Osteoblast (primary cell): ENCODE results near the gene HAPLN2. TPM values are rescaled to one million over a fixed set of nuclear protein-coding genes. Genes with fewer than 3 reads are reported as not detected.
"Not testable (repeated sequence)": the region's sequence is repeated elsewhere in the genome, so short reads cannot be mapped to it uniquely, and the experiment has no call there.

Experiments used
- DNase-seq: peaks from one replicate; pipeline ENCODE4 v3.0.0; 2011; ENCODE audit warnings: low spot score, mixed read lengths; ENCODE audit not compliant: insufficient read length; ENCODE audit errors: missing footprints
- H2AFZ ChIP-seq: 2 replicates; pipeline ENCODE4 v1.6.0; 2011; ENCODE audit warnings: mild to moderate bottlenecking, low read length
- H3K27ac ChIP-seq: 2 replicates; pipeline ENCODE4 v1.5.1; 2011; ENCODE audit warnings: mild to moderate bottlenecking, low read depth, low read length, moderate library complexity
- H3K27me3 ChIP-seq: 2 replicates; pipeline ENCODE4 v1.6.0; 2012; ENCODE audit warnings: mild to moderate bottlenecking, control low read depth, inconsistent platforms, low read length, moderate library complexity; ENCODE audit not compliant: insufficient read depth
- H3K36me3 ChIP-seq: 2 replicates; pipeline ENCODE4 v1.5.1; 2011; ENCODE audit warnings: mild to moderate bottlenecking, low read length, control low read depth, moderate library complexity; ENCODE audit not compliant: insufficient read depth
- H3K4me1 ChIP-seq: 2 replicates; pipeline ENCODE4 v1.5.1; 2011; ENCODE audit warnings: mild to moderate bottlenecking, low read length, control low read depth, moderate library complexity; ENCODE audit not compliant: insufficient read depth
- H3K4me2 ChIP-seq: 2 replicates; pipeline ENCODE4 v1.6.0; 2011; ENCODE audit warnings: mild to moderate bottlenecking, low read length; ENCODE audit not compliant: insufficient read depth
- H3K4me3 ChIP-seq: fragments of 200-600 bp; sonication (generic); 3 replicates; pipeline ENCODE4 v1.5.1; 2012; ENCODE audit warnings: mild to moderate bottlenecking, low read length, inconsistent platforms; ENCODE audit not compliant: insufficient read depth
- H3K79me2 ChIP-seq: 2 replicates; pipeline ENCODE4 v1.6.0; 2012; ENCODE audit warnings: mild to moderate bottlenecking, low read length, control low read depth, inconsistent platforms; ENCODE audit not compliant: insufficient read depth
- H3K9me3 ChIP-seq: 2 replicates; pipeline ENCODE4 v1.5.1; 2011; ENCODE audit warnings: low read depth, low read length, control low read depth
- H4K20me1 ChIP-seq: 2 replicates; pipeline ENCODE4 v1.6.0; 2012; ENCODE audit warnings: mild to moderate bottlenecking, low read length, control low read depth; ENCODE audit not compliant: insufficient read depth
- CTCF ChIP-seq: IDR thresholded peaks from 2 replicates; pipeline ENCODE4 v1.5.1; 2011; ENCODE audit warnings: mild to moderate bottlenecking, low read depth, low read length, moderate library complexity; ENCODE audit errors: extremely low read depth
- total RNA-seq: library from RNA; depleted of rRNA; stranded (reverse); fragments of >200 nt; gene quantifications from 2 replicates; pipeline ENCODE4 v1.2.3, GENCODE V29; 2012

Gene HAPLN2
- total RNA-seq, 1 donor, result not detected

- Histone ChIP-seq H2AFZ (peak overlapping the region; percentile 83), H3K4me2 (no peak overlapping the region), H3K36me3 (no peaks in the 10 kb centered on the region), H3K9me3 (no peaks in the 10 kb centered on the region), H3K4me1 (no peaks in the 10 kb centered on the region), H3K79me2 (no peaks in the 10 kb centered on the region), H3K4me3 (no peak overlapping the region), H3K27me3 (peaks cover 3% of the 10 kb centered on the region), H3K27ac (no peak overlapping the region), H4K20me1 (no peaks in the 10 kb centered on the region)
- DNase-seq, result peak; percentile 97
- TF ChIP-seq CTCF, result peak; percentile 92
These were observed 35.2 kb upstream of the HAPLN2 start for GRCh38 chr1:156583821-156584622.

GRCh38 chr1:156584813-156585212 lies 34.4 kb upstream of the HAPLN2 start:
- H3K79me2 ChIP-seq, result no peaks in the 10 kb centered on the region
- H3K4me1 ChIP-seq, result no peaks in the 10 kb centered on the region
- no peaks in the 10 kb centered on the region for H3K9me3 ChIP-seq
- no peak overlapping the region for H3K27ac ChIP-seq
- peak; percentile 6 for TF ChIP-seq CTCF
- no peaks in the 10 kb centered on the region for H4K20me1 ChIP-seq
- peaks cover 3% of the 10 kb centered on the region for H3K27me3 ChIP-seq
- H3K4me3 ChIP-seq, result no peak overlapping the region
- H3K36me3 ChIP-seq, result no peaks in the 10 kb centered on the region
- peak; percentile 76 for DNase-seq
- no peak overlapping the region for H3K4me2 ChIP-seq
- no peak overlapping the region for H2AFZ ChIP-seq

- no peak overlapping the region for H2AFZ ChIP-seq
- DNase-seq, result no peak
- no peak overlapping the region for H3K4me3 ChIP-seq
- no peak overlapping the region for H3K27ac ChIP-seq
- H3K9me3 ChIP-seq, result no peaks in the 10 kb centered on the region
- H3K4me2 ChIP-seq, result no peak overlapping the region
- H4K20me1 ChIP-seq, result no peaks in the 10 kb centered on the region
- H3K4me1 ChIP-seq, result peaks cover 5% of the 10 kb centered on the region
- H3K79me2 ChIP-seq, result no peaks in the 10 kb centered on the region
- peaks cover 3% of the 10 kb centered on the region for H3K27me3 ChIP-seq
- no peaks in the 10 kb centered on the region for H3K36me3 ChIP-seq
- TF ChIP-seq CTCF, result no peak
These were observed 32.9 kb upstream of the HAPLN2 start for GRCh38 chr1:156586323-156586722.

- Histone ChIP-seq H3K79me2 (peaks cover 3% of the 10 kb centered on the region), H3K36me3 (no peaks in the 10 kb centered on the region), H3K4me2 (no peak overlapping the region), H4K20me1 (no peaks in the 10 kb centered on the region), H3K4me3 (no peak overlapping the region), H3K27me3 (peaks cover 3% of the 10 kb centered on the region), H3K27ac (no peak overlapping the region), H3K9me3 (no peaks in the 10 kb centered on the region), H2AFZ (no peak overlapping the region), H3K4me1 (peaks cover 7% of the 10 kb centered on the region)
- DNase-seq, result no peak
- TF ChIP-seq CTCF, result no peak
These were observed 32.2 kb upstream of the HAPLN2 start for GRCh38 chr1:156586892-156587477.

GRCh38 chr1:156587927-156588326 lies 31.3 kb upstream of the HAPLN2 start:
- H3K4me3 ChIP-seq, H3K79me2 ChIP-seq, H4K20me1 ChIP-seq, H3K27ac ChIP-seq, DNase-seq, H2AFZ ChIP-seq, H3K36me3 ChIP-seq, H3K9me3 ChIP-seq, H3K4me2 ChIP-seq, H3K27me3 ChIP-seq: not testable (repeated sequence)
- peaks cover 13% of the 10 kb centered on the region for H3K4me1 ChIP-seq
